HG03097 (cell line): Measurements from ENCODE around the gene SDS.

Experiments used
- ATAC-seq: cut with Tn5 transposase; IDR thresholded peaks from one replicate; pipeline ENCODE4 v1.9.1; 2021; ENCODE audit not compliant: unreplicated experiment, low FRiP score

The SDS gene

DNA sequence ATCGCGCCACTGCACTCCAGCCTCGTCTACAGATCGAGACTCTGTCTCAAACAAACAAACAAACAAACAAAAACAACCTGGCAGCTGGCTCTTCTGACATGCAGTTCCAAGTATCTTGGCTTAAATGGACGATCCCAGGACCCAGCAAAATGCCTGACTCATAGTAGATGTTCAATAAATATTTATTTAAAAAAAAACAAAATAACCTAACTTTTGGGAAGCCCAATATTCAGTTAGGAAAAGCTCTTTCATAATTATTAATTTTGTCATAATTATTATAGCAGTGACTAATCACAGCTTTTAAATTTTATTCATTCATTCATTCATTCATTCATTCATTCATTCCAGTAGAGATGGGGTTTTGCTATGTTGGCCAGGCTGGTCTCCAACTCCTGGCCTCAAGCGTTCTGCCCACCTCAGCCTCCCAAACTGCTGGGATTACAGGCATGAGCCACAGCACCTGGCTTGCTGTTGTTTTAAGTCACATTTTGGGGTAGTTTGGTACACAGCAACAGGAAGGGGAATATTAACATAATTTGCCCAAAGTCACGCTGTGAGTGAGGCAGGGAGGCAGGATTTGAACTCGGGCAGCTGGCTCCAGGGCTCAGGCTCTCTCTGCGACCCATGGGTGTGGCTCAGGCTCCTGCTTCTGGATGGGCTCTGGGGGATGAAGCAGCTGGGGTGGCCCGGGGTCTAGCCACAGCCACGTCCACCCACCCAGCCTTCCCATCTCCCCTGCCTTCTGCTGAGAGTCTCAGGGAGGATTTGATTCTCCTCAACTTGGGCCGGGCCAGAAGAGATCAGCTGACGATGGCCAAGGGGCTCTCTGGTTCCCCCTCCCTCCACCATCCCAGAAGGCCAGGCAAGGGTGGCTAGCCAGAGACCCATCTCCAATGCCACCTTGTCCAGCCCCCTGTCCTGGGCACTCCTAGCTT is 2.4 kb downstream of the SDS start:
- ATAC-seq = no peak

DNA sequence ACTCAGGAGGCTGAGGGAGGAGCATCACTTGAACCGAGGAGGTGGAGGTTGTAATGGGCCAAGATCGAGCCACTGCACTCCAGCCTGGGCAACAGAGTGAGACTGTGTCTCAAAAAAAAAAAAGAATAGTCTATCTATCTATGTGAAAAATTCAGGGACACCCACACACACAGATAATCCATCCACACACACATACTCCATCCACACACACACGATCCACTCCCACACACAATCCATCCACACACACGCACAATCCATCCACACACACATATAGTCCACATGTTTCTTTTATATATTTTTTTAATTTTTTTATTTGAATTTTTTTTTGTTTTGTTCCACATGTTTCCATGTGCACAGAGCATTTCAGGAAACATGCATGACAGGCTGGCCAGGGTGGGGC is 3.3 kb downstream of the SDS start:
- no peak for ATAC-seq

DNA sequence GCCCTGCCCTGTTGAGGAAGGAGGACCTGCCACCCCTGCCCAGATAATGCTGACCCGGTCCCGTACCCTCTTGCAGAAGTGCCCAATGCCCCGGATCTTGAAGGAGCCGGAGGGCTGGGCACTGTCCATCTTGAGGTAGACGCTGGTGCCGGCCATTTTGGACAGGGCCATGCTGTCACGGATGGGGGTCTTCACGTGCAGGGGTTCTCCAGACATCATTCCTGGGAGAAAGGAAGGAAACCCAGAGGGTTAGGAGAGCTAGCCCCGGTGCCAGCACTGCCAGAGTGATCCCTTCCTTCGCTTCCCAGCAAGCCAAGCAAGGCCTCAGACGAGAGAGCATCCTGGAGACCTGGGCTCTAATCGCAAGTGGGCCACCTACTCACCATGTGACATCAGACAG is 4.2 kb downstream of the SDS start:
- ATAC-seq = no peak

DNA sequence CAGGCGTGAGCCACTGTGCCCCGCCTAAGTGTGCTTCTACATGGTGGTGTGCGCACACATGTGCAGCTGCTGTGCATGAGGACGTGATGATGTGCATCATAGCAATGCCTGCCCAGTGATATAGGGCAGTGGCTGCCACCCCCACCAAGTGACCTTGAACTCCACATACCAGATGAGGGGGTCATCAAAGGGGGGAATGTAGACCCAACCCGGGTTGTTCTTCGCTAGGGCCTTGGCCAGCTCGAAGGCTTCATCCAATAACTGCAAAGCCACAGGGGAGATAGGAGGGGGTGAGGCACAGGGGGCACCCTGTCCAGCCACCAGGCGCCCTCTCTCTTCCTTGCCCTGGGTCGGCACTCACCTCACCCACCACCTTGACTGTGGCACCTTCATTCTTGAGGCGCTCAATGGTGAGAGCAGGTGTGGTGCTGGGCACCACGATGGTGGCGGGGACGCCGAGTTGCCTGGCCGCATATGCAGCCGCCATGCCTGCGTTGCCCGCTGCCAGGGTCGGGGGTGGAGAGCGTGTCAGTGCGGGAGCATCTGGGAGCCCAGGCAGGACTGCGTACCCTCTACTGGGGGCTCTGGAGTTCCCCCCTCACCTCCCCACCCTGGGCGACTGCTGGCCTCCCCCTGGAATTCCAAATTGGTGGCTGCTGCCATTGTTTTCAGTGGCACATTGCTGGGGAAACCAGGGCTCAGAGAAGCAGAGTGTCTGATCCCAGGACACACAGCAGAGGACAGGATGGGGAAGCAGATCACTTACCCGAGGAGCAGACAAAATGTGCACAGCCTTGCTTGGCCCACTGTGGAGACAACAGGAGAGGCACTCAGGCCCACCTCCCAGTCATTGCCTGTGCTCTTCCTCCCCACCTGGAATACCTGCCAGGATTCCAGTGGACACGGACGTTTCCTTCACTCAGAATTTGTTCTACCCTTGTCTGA is 5.1 kb downstream of the SDS start:
- no peak for ATAC-seq

DNA sequence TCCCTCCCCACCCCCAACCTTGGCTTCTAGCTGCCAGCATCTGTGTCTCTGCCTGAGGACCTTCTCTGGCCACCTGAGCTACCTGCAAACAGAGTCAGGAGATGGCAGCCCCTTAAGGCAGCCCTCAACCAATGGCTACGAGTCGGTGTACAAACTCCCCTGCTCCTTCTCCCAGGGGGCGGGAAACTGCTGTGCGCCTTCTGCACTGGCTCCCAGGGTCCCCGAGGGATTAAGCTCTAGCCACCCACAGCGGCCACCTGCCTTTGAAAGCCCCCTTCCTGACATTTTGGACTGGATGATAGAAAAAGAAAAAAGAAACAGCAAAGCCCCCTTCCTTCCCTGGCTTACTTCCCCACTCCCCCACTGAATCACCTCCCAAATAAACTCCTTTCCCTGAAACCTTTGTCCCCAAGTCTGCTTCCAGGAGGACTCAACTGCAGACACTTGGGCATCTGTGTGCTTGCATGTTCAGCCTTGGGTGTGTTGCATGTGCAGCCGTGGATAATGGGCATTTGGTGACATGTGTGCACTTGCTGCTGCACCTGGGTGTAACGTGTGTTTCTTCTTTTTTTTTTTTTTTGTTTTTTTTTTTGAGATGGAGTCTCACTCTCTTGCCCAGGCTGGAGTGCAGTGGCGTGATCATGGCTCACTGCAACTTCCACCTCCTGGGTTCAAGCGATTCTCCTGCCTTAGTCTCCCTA is 6.0 kb downstream of the SDS start:
- ATAC-seq = no peak

DNA sequence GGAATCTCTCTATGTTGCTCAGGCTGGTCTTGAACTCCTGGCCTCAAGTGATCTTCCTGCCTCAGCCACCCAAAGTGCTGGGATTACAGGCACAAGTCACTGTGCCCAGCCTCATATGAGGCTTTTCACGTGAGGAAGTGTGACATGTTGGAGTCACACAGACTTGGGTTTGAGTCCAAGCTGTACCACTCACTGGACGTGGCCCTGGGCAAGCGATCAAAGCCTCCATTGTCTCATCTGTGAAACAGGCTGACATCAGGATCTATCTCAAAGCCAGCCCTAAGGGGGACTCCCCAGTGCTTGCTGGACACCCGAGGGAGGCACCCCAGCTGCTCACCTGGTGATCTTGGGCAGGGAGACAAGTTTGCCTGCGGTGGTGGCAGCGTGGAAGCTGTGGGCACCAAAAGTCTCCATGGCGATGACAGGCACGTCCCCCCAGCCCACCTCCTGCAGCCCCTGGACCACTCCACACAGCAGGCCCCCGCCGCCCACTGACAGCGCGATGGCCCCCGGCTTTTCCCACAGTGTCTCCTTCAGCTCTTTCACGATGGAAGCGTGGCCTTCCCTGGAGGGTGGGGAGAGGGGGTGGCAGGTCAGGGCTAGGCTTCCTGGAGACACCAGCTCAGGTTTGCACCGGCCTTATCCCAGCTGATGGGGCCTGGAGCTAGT is 6.7 kb downstream of the SDS start:
- ATAC-seq = no peak

DNA sequence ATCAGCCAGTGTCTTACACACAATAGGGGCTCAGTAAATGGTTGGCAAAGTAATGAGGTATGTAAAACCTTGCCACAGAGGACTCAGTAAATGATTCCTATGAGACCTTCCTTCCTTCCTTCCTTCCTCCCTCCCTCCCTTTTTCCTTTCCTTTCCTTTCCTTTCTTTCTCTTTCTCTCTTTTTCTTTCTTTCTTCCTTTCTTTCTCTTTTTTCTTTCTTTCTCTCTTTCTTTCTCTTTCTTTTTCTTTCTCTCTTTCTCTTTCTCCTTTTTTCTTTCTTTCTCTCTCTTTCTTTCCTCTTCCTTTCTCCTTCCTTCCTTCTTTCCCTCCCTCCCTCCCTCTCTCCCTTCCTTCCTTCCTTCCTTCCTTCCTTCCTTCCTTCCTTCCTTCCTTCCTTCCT is 7.5 kb downstream of the SDS start:
- ATAC-seq = no peak

DNA sequence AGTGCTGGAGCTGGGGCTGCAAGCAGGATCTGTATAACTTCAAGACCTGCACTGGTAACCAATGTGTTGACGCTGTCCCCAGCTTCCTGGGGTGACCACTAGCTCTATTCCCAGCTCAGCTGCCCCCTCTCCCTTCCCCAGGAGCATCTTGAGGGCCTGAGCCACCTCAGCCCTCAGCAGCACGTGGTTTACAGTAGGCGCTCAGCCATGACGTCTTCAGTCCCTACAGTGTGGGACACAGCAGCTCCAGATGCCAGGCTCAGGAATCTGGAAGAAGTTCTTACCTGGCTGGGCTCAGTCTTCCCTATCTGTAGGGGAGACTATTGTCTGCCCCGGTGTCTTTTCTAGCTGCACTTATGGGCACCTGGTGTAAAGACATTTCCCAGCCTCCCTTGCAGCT is 8.6 kb downstream of the SDS start:
- ATAC-seq = no peak

DNA sequence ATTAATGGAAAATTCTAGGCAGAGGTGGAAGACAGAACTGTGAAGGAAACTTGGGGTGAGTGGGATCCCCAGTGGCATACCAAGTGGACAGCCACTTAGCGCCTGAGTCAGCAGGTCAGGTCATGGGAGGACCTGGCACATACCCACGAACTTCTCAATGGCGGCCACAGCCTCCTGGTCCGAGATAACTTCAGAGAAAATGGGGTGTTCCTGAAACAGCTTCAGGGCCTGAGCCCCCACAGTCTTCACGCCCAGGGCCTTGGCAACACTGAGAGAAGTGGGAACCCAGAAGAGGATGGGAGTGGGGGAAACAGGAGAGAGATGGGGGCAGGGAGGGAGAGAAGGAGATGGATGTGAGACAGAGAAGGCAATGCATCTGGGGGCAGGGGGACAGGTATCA is 9.9 kb downstream of the SDS start:
- no peak for ATAC-seq

DNA sequence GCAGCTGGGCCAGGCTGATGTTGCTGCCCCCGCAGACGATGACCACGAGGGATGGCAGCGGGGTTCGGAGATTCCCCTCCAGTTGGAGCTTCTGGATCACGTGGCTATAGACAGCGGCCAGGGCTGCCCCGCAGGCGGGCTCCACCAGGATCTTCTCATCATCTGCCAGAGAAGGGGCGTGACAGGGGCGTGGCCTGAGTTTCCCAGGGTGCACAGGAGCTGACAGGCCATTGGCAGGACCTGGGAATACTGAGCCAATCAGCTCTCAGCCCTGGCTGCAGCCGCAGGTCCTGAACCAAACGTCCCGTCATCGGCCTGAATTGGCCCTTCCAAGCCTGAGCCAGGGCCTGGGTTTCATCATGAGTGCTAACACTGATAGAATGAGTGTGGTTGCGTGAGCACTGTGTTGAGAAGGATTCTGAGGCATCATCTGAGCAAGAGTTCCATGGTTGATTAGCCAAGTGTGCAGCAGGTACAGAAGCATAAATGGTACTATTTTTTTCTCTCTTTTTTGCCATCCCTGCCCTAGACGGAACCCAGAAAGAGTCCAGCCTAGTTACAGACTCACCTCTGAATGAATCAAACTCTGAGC is 10.6 kb downstream of the SDS start:
- no peak for ATAC-seq

DNA sequence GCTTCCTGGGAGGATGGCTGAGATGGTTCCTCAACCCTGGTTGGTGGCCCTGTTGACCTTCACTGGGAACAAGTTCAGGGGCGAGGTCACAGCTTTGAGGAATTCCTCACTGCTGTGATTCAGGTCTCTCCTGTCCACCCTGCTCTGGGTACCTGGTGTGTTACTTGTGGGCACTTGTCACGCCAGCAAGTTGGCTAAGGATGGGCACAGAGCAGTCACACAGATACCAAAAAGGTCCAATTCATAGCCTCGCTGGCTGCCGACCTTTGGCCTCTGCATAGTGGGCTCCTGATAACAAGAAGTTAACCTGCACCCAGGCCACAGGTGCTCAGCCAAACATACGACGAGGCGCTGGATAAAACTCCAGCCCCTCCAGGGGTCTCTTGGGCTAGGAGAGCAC is 11.2 kb downstream of the SDS start:
- ATAC-seq = no peak

DNA sequence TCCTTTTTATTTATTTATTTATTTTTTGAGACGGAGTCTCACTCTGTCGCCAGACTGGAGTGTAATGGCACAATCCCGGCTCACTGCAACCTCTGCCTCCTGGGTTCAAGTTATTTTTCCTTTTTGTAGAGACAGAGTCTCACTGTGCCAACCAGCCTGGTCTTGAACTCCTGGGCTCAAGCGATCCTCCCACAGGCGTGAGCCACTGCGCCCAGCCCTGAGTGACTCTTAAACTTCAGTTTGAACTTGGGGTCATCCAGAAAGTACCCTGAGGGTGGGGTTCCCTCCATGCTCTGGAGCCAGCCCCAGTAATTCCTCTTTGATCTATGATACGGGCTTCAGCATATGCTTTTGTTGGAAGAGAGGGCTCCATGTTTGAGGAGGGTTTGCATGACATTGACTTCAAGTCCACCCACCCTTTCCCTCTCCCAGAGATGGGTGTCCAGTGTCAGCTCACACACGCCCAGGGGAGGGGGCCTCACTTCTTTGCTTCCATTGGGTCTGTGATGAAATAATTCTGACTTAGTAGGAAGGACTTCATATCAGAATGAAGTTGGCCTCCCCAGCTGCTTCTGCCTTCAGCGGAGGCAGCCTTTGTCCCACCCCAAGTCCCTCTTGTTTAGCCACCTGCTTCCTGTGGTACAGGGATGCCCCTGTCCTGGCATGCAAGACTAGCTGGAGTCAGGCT is 11.9 kb downstream of the SDS start:
- no peak for ATAC-seq

DNA sequence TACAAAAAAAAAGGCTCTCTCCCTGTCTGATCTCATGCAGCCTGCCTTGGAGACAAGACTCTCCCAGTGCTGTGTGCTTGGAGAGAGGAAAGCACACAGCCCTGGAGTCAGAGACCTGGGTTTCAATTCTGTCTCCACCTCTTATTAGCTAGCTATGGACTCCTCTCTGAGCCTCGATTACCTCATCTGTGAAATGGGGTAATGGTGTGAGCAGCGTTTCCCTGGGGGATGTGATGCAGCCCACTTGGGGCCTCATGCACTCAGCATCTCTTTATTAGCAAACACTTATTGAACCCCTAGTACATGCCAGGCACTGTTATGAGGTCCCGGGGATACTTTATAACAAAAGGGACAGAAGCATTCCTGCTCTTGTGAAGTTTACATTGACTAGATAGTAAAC is 12.5 kb downstream of the SDS start:
- ATAC-seq = no peak

DNA sequence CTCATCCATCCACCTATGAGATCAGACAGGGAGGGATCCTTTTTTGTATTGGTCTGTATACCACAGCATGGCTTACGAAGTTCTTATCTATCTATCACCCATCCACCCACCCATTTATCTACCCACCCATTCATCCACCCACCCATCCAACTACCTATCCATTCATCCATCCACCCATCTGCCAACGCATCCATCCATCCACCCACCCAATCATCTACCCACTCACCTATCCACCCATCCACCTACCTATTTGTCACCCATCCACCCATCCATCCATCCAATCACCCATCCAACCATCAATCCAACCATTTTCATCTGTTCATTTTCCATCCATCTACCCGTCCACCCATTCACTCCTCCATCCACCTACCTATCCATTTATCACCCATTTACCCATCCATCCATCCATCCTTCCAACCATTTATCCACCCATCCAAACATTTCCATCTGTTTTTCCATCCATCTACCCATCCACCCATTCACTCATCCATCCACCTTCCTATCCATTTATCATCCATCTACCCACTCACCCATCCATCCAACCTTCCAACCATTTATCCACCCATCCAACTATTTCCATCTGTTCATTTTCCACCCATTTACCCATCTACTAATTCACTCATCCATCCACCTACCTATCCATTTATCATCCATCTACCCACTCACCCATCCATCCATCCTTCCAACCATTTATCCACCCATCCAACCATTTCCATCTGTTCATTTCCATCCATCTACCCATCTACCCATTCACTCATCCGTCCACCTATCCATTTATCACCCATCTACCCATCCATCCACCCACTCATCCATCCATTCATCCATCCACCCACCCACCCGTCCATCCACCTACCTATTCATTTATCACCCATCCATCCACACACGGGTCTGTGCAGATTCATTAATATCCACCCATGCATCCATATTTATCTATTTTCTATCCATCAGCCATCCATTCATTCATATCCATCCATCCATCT is 13.3 kb downstream of the SDS start:
- ATAC-seq = no peak

DNA sequence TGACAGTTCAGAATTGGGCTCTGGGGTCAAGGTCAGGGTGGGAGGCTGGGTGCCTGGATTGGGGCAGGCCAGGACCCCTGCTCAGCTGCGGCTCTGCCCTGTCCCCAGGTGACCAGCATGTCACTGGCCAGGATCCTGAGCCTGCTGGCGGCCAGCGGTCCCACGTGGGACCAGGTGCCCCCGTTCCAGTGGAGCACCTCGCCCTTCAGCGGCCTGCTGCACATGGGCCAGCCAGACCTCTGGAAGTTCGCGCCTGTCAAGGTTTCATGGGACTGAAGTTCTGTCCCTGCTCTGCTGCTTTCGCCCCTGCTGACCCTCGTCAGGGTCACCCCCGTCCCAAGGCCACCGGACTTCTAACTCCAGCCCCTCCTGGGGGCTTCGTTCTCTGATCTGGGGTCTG is 15.3 kb downstream of the SDS start:
- no peak for ATAC-seq

DNA sequence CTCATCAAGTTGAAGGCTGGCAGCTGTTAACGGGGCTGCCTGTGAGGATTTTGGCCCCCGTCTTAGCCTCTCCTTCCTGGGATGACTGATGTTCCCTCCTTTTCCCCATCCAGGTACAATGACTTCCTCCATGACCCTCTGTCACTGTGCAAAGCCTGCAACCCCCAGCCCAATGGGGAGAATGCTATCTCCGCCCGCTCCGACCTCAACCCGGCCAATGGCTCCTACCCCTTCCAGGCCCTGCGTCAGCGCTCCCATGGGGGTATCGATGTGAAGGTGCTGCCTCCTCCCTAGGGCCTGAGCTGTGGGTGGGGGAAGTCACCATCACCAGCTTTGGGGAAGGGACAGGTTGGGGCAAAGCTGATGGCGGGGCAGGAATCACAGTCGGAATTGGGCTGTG is 16.1 kb downstream of the SDS start:
- no peak for ATAC-seq

DNA sequence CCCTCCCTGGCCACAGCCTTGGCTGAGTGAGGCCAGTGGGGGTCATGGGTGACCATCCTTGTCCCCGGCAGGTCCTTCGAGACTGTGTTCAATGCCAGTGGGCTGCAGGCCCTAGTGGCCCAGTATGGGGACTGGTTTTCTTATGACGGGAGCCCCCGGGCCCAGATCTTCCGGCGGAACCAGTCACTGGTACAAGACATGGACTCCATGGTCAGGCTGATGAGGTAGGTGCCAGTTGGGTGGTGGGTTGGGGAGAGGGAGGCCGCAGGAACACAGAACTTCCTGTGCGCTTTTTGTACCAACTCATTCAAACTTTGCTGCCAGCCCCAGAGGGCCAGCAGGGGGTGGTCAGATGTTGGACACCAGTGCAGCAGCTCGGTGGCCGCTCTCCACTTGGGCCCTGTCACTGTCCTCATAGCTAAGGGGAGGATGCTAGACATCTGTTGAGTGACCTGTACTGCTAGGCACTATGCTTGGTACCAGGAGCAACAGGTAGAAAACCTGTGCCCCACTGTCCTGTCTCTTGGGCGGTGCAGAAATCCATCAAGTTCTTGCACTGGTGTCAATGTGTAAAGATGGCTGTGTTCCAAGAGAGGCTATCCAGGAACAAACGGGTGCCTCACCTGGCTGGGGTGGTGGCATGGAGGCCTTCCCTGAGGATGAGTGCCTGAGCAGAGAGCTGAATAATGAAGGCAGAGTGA is 16.7 kb downstream of the SDS start:
- no peak for ATAC-seq
